Epidermal melanocyte (primary cell): ENCODE results near the gene AJAP1.

Experiments used
- DNase-seq: peaks from one replicate; pipeline ENCODE4 v3.0.0; 2011; ENCODE audit warnings: low spot score; ENCODE audit not compliant: insufficient read length

The AJAP1 gene

DNA sequence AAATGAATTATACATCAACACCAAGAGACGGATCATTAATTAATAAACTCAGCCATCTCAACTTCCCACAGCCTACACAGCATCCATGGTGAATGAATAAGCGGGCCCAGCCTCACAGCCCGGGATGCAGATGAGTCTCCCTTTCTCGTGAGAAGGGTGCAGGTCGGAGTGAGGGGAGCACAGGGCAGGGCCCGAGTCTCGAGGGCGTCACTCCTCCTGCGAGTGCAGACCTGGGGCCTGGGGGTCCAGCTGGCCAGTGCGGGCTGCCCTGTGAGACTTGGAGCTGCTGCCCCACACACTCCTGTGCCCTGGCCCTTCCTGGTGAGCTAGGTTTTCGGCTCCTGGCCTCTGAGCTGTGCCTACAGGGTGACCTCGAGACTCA, 74.7 kb downstream of the AJAP1 start:
- DNase-seq = no peak

DNA sequence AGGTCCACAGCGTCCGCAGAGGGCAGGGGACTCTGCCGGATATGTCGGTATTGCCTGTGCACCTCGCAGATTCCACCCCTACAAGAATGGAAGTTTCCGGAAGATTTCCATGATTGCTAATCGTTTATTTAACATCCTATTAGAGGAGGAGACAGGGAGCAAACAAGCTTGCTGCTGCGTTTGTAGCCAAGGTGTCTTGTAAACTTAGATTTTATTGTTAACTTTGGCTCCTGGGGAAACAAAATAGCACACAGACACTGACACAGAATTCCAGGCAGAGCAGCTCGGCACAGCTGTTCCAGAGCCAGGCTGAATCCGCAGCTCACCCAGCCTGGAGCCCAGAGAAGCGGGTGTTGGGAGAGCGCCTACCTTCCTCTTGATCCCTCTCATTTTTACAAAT, 75.7 kb downstream of the AJAP1 start:
- DNase-seq = no peak

- no peak for DNase-seq
These were observed 79.2 kb downstream of the AJAP1 start for GRCh38 chr1:4733446-4734177.

- DNase-seq = no peak
These were observed 79.8 kb downstream of the AJAP1 start for GRCh38 chr1:4734219-4734618.

DNA sequence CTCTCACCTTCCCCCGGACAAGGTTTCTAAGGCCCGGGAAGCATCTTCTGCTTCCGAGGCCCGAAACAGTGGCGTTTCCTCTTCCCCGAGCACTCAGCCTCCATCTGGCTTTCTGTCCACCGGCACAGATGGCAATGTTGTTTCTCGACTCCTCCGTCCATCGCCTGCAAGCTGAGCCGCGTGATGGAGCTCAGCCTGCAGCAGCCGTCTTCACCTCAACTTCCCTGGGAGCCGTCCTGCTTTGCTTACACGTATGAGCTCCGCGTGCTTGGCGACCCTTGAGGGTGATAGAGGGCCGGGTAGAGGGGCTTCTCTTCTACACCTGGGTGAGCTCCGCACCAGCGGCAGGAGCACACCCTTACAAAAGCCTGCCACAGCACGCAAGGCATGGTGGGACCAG, 80.4 kb downstream of the AJAP1 start:
- no peak for DNase-seq

DNA sequence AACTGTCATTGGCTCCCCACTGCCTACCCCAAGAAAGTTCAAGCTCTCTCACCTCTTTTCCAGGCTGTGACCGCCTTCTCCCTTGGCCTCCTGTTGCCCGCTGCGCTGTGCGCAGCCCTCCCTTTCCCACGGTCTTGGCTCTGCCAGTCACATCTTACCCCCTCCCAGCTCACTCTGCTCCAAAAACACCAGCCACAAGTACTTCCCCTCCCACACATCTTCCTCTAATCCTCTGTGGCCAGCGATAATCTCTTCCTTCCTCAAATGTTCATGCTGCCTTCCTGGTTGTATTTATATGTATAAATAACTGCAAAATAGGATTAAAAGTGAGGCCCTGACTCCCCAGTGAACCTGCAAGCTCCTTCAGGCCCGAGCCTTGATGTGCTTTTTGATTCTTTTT, 81.8 kb downstream of the AJAP1 start:
- no peak for DNase-seq

- no peak for DNase-seq
These were observed 87.5 kb downstream of the AJAP1 start for GRCh38 chr1:4741876-4742423.

GRCh38 chr1:4743978-4744750, 89.8 kb downstream of the AJAP1 start:
- no peak for DNase-seq

- DNase-seq = no peak
These were observed 91.2 kb downstream of the AJAP1 start for GRCh38 chr1:4745560-4745959.

DNA sequence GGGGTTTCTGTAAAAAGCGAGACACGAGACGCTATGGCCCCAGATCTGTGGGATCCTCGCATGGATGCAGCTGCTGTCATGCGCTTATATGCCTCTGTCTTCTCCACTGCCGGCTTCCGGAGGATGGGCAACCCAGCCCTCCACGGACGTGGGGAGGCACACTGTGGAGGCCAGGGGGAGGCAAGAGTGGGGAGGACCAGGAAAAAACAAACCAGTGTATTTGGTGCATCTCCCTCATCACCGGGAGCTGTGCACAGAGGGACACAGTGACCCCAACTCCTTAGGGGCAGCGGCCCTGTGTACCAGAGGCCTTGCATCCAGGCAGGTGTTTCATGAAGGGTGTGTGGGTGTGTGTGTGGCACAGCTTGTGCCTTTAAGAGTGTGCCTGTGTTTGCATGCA, 95.0 kb downstream of the AJAP1 start:
- DNase-seq = no peak

- DNase-seq = no peak
These were observed 95.8 kb downstream of the AJAP1 start for GRCh38 chr1:4750177-4750576.

- no peak for DNase-seq
These were observed 97.7 kb downstream of the AJAP1 start for GRCh38 chr1:4752059-4752458.

DNA sequence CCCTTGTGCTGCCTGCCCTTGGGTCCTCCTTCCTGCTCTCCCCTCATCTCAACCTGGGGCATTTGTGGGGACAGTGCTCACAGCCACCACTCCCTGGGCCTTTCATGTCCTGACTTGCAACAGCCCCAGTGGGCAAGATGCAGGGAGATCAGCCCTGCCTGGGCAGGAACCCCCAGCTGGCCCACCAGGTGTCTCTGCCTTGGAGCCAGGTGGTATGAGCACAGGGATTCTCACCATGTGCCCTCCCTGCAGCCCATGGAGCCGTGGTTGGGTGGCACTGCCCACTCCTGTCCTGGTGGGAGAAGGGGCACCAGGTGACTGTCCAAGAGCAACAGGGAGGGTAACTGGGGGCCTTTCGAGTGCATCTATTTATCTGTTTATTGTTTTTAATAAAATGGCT, 100.4 kb downstream of the AJAP1 start:
- DNase-seq = no peak

GRCh38 chr1:4755301-4755845, 101.0 kb downstream of the AJAP1 start:
- no peak for DNase-seq

DNA sequence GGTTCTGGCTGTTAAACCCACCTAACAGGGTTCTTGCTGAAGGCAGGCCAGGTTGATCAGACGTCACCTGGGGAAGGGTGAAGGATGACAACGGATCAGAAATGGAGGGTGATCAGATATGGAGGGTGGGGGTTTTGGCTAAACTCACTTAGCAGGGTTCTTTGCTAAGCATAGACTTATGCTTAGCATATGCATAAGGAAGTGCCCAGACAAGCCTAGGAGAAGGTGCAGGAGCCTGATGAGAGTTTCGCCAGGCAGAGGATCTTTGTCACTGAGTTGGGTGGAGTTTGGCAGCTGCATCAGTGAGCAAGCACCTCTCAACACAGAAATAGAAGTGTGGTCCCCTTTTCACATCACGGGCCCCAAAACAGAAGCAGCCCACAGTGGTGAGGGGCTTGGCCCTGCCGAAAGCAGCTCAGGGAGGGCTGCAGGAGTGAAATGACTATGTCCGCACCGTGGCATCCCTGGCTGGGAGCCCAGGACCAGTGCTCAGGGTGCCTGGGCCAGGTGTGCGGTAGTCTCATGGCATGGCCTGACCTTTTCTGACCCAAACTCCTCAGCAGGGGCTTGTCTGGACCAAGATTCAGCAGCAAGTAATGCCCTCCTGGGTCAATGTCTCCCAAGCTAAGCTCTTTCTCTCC, 101.6 kb downstream of the AJAP1 start:
- no peak for DNase-seq

DNA sequence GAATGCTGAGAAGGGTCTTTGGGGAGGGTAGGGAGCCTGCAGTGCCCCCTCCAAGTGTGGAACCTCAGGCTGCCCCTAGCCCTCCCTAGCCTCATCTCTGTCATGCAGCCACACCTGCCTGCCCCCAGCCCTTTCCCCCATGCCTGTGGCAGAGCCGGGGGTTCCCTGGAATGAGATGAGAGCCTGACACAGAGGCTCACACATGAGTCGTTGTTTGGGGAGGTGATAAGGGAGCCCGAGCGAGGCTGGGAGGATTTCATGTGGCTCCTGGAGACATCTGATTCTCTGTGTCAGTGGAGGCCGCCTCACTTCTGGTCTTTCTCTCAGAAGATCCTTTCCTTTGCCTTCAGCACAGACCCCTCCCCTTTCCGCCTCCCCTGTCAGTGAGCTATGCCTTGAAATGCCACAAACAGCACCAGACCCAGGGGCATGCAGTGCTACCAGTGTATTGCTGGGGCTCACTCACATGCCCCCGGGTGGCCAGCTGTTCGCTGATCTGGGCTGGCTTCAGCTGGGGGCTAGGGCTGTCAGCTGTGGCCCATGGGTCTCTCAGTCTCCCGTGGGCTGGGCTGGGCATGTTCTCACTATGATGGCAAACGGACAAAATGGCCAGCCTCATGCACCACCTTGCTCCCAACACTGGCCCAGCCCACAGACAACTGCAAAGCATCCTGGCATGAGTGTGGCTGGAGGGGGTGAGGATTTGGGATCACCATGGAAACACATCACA, 102.6 kb downstream of the AJAP1 start:
- DNase-seq = no peak

GRCh38 chr1:4759671-4760070, 105.3 kb downstream of the AJAP1 start:
- DNase-seq = no peak

- no peak for DNase-seq
These were observed 105.7 kb downstream of the AJAP1 start for GRCh38 chr1:4760088-4760487.

DNA sequence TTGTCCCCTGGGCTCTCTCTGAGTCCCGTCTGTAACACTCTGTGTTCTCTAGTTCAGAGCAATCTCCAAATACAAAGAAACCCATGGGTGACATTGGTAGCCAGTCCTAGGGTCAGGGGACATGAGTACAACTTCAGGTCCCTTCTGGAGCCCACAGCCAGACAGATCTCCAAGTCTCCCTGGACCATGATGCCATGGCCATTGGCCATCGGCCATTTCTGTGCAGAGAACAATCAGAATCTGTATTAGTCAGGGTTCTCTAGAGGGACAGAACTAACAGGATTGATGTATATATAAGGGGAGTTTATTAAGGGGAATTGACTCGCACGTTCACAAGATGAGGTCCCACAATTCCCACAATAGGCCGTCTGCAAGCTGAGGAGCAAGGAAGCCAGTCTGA, 106.9 kb downstream of the AJAP1 start:
- DNase-seq = no peak

DNA sequence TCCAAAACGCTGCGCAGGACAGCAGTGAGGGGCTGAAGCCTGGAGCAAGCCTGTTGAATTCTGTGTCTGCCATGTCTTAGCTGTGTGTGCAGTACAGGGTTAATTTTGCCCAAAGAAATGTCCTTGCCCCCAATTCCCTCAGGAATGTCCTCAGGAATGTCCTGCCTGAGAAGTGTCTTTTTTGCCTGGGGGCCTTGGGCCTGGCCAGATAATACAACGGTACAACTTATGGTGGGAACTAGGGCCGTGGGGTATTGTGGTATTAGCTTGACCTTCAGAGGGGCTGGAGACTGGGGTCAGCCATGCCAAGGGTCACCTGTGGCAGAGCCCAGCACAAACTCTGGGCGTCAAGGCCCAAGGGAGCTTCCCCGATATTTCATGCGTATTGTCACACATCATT, 107.7 kb downstream of the AJAP1 start:
- no peak for DNase-seq

DNA sequence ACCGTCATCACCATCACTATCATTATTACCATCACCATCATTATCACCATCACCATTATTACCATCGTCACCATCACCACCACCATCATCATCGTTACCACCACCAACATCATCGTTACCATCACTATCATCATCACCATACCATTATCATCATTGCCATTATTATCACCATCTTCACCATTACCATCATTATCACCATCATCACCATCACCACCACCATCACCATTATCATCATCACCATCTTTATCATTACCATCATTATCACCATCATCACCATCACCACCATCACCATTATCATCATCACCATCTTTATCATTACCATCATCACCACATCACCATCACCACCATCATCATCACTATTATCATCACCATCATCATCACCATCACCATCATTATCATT, 112.9 kb downstream of the AJAP1 start:
- DNase-seq = no peak
